ENCODE measurements around the gene TMTC3. TPM values are rescaled to one million over a fixed set of nuclear protein-coding genes. Genes with fewer than 3 reads are reported as not detected.

TMTC3 gene
- total RNA-seq, 1 donor from 2014 or later: 23.5 TPM

GRCh38 chr12:88185279-88185678 lies 43.2 kb downstream of the TMTC3 start:
- no peaks in the 10 kb centered on the region for H3K4me1 ChIP-seq
- intact Hi-C loops (cut with DNase I): no loop called here
- H3K27ac ChIP-seq: no peak overlapping the region
- TF ChIP-seq, protein P1, sequence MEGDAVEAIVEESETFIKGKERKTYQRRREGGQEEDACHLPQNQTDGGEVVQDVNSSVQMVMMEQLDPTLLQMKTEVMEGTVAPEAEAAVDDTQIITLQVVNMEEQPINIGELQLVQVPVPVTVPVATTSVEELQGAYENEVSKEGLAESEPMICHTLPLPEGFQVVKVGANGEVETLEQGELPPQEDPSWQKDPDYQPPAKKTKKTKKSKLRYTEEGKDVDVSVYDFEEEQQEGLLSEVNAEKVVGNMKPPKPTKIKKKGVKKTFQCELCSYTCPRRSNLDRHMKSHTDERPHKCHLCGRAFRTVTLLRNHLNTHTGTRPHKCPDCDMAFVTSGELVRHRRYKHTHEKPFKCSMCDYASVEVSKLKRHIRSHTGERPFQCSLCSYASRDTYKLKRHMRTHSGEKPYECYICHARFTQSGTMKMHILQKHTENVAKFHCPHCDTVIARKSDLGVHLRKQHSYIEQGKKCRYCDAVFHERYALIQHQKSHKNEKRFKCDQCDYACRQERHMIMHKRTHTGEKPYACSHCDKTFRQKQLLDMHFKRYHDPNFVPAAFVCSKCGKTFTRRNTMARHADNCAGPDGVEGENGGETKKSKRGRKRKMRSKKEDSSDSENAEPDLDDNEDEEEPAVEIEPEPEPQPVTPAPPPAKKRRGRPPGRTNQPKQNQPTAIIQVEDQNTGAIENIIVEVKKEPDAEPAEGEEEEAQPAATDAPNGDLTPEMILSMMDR (IDR thresholded peaks at IDR 0.05): no peak
- no peaks in the 10 kb centered on the region for H3K27me3 ChIP-seq
- no peak for DNase-seq
- ATAC-seq: no peak
- H3K4me3 ChIP-seq: no peak overlapping the region
- H3K9me3 ChIP-seq: no peaks in the 10 kb centered on the region
- peaks cover 17% of the 10 kb centered on the region for H3K36me3 ChIP-seq

DNA sequence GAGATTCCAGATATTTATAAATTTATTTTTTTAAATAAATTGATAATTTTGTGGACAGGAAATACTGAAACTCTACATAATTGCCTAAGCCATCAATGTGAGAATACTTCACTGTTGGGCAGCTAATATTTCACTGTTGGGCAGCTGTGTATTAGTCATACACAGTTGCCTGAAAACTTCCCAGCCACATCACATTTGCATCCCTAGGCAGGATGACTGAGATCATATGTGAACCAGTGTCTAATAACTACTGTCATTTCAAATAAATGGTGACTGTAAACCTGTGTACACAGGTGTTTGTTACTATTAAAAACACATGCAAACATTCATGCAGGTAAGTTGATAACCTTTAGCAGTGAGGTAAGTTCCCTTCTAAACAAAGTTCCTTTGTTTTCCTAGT lies 43.9 kb downstream of the TMTC3 start:
- intact Hi-C loops (cut with DNase I): no loop called here
- H3K27me3 ChIP-seq: no peaks in the 10 kb centered on the region
- no peak for ATAC-seq
- no peaks in the 10 kb centered on the region for H3K4me1 ChIP-seq
- no peaks in the 10 kb centered on the region for H3K9me3 ChIP-seq
- H3K27ac ChIP-seq: no peak overlapping the region
- no peak for DNase-seq
- TF ChIP-seq, protein P1 (IDR thresholded peaks at IDR 0.05): no peak
- H3K4me3 ChIP-seq: no peak overlapping the region
- peaks cover 17% of the 10 kb centered on the region for H3K36me3 ChIP-seq

GRCh38 chr12:88187571-88187970 lies 45.5 kb downstream of the TMTC3 start:
- peaks cover 17% of the 10 kb centered on the region for H3K36me3 ChIP-seq
- TF ChIP-seq, protein P1 (IDR thresholded peaks at IDR 0.05): no peak
- no peaks in the 10 kb centered on the region for H3K4me1 ChIP-seq
- intact Hi-C loops (cut with DNase I): no loop called here
- H3K27me3 ChIP-seq: no peaks in the 10 kb centered on the region
- no peak overlapping the region for H3K27ac ChIP-seq
- no peak overlapping the region for H3K4me3 ChIP-seq
- H3K9me3 ChIP-seq: no peaks in the 10 kb centered on the region
- no peak for DNase-seq
- no peak for ATAC-seq

DNA sequence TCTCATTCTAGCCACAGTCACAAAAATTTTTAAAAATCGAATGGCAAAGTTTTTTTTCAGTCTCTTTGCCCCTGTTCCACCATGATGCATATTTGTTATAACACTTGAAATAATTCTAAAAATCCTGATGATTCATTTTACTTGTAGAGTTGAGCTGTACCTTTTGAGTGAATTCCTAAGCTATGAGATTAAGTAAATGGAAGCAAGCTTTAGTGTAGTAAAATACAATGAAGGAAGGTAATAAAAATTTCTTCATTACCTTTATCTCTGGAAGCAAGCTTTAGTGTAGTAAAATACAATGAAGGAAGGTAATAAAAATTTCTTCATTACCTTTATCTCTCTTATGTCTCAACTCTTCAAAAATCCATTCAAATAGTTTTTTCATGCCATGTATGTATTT lies 46.1 kb downstream of the TMTC3 start:
- intact Hi-C loops (cut with DNase I): no loop called here
- no peak overlapping the region for H3K27ac ChIP-seq
- H3K9me3 ChIP-seq: no peaks in the 10 kb centered on the region
- H3K4me1 ChIP-seq: no peaks in the 10 kb centered on the region
- no peak overlapping the region for H3K4me3 ChIP-seq
- no peaks in the 10 kb centered on the region for H3K27me3 ChIP-seq
- peaks cover 22% of the 10 kb centered on the region for H3K36me3 ChIP-seq
- DNase-seq (no peak), ATAC-seq (no peak)
- TF ChIP-seq, protein P1 (IDR thresholded peaks at IDR 0.05): no peak

DNA sequence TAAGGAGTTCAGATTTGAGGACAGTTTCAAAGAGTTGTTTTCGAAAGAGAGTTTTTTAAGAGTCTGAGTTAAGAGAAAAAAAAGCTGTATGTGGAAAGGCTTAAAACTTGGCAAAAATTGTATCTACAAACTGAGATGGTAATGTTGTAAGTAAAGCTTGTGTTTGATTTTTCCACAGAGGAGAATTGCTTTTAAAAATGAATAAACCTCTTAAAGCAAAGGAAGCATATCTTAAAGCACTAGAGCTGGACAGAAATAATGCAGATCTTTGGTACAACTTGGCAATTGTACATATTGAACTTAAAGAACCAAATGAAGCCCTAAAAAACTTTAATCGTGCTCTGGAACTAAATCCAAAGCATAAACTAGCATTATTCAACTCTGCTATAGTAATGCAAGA lies 50.3 kb downstream of the TMTC3 start:
- Histone ChIP-seq H3K4me1 (no peaks in the 10 kb centered on the region), H3K4me3 (no peak overlapping the region), H3K9me3 (no peaks in the 10 kb centered on the region), H3K27ac (no peak overlapping the region), H3K36me3 (peaks cover 43% of the 10 kb centered on the region), H3K27me3 (no peaks in the 10 kb centered on the region)
- TF ChIP-seq, protein P1 (IDR thresholded peaks at IDR 0.05): no peak
- DNase-seq: no peak
- ATAC-seq: no peak
- intact Hi-C loops (cut with DNase I): no loop called here

DNA sequence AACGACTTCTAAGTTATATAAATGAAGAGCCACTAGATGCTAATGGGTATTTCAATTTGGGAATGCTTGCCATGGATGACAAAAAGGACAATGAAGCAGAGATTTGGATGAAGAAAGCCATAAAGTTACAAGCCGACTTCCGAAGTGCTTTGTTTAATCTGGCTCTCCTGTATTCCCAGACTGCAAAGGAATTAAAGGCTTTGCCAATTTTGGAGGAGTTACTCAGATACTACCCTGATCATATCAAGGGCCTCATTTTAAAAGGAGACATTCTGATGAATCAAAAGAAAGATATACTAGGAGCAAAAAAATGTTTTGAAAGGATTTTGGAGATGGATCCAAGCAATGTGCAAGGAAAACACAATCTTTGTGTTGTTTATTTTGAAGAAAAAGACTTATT lies 52.8 kb downstream of the TMTC3 start:
- Histone ChIP-seq H3K27me3 (no peaks in the 10 kb centered on the region), H3K4me1 (no peaks in the 10 kb centered on the region), H3K4me3 (no peak overlapping the region), H3K36me3 (peaks cover 39% of the 10 kb centered on the region), H3K27ac (no peak overlapping the region), H3K9me3 (no peaks in the 10 kb centered on the region)
- DNase-seq (no peak), ATAC-seq (no peak)
- TF ChIP-seq, protein P1 (IDR thresholded peaks at IDR 0.05): no peak
- intact Hi-C loops (cut with DNase I): no loop called here
